Sciatic nerve (tissue), 2 donors: ENCODE data around the gene NPAS4. TPM values are rescaled to one million over a fixed set of nuclear protein-coding genes. Genes with fewer than 3 reads are reported as not detected.

ENCODE experiments used
- ATAC-seq: fragments of 200-7000 bp; cut with Tn5 transposase; one replicate; pipeline ENCODE4 v1.9.1; 2020; ENCODE audit warnings: mild to moderate bottlenecking, moderate library complexity
- DNase-seq: peaks from one replicate; pipeline ENCODE4 v3.0.0-alpha.2; 2020; ENCODE audit warnings: low spot score
- intact Hi-C: fragments of 100-400 bp; cut with DNase I; formaldehyde crosslinking; loops from one replicate; pipeline ENCODE4 v1.14.2; 2022
- total RNA-seq: library from RNA; stranded (reverse); fragmentation: NEBNext Ultra II Directional; extraction: Animal tissue kit (Norgen Biotek cat#: 25700); gene quantifications from one replicate; pipeline ENCODE4 v1.2.1, GENCODE V29; 2021
- donor health status: DM: no; HTN: no; CAD: no.
- donor health status: DM: no; HTN: no; CAD: no.

NPAS4 gene
- total RNA-seq, 1 donor from 2014 or later, result not detected

GRCh38 chr11:66470015-66470414, 49.2 kb downstream of the NPAS4 start:
- intact Hi-C loops, result no loop called here

GRCh38 chr11:66471142-66471541, 50.3 kb downstream of the NPAS4 start:
- ATAC-seq, result no peak
- no peak for DNase-seq
- intact Hi-C loops, result no loop called here

More at GRCh38 chr11:66470015-66470414, 49.2 kb downstream of the NPAS4 start:
- ATAC-seq, result no peak
- no peak for DNase-seq

GRCh38 chr11:66472054-66472453, 51.2 kb downstream of the NPAS4 start:
- intact Hi-C loops, result no loop called here
- no peak for ATAC-seq
- no peak for DNase-seq

- DNase-seq, result no peak
- intact Hi-C loops, result no loop called here
- ATAC-seq, result no peak
Observed at GRCh38 chr11:66473167-66473566, 52.3 kb downstream of the NPAS4 start.

GRCh38 chr11:66473608-66474515, 53.0 kb downstream of the NPAS4 start:
- ATAC-seq (no peak), DNase-seq (no peak)
- intact Hi-C loops, result no loop called here

- intact Hi-C loops, result no loop called here
- DNase-seq, result no peak
- ATAC-seq, result no peak
Observed at GRCh38 chr11:66475349-66476172, 54.7 kb downstream of the NPAS4 start.

Other genes starting within 250 kb of the NPAS4 start
- 24.6 TPM for gene KLC2, start 163.3 kb upstream of the NPAS4 start, total RNA-seq
- 112 TPM for gene RAB1B, start 152.4 kb upstream of the NPAS4 start, total RNA-seq
- 1.3 TPM for gene CNIH2, start 142.9 kb upstream of the NPAS4 start, total RNA-seq
- 61.1 TPM for gene YIF1A, start 131.9 kb upstream of the NPAS4 start, total RNA-seq
- gene TMEM151A, start 129.1 kb upstream of the NPAS4 start, total RNA-seq, result 0.31 TPM
- gene CD248, start 104.0 kb upstream of the NPAS4 start, total RNA-seq, result 35.1 TPM
- gene RIN1, start 84.6 kb upstream of the NPAS4 start, total RNA-seq, result 5.0 TPM
- 18.7 TPM for gene BRMS1, start 75.9 kb upstream of the NPAS4 start, total RNA-seq
- gene B4GAT1, start 73.4 kb upstream of the NPAS4 start, total RNA-seq, result 49.3 TPM
- 2.3 TPM for gene SLC29A2, start 49.3 kb upstream of the NPAS4 start, total RNA-seq
- 25.1 TPM for gene MRPL11, start 17.8 kb downstream of the NPAS4 start, total RNA-seq
- 14.8 TPM for gene PELI3, start 45.9 kb downstream of the NPAS4 start, total RNA-seq
- gene DPP3, start 59.4 kb downstream of the NPAS4 start, total RNA-seq, result 12.4 TPM
- gene BBS1, start 89.6 kb downstream of the NPAS4 start, total RNA-seq, result 47.6 TPM
- gene ZDHHC24, start 125.0 kb downstream of the NPAS4 start, total RNA-seq, result 10.4 TPM
- 0.71 TPM for gene ACTN3, start 125.9 kb downstream of the NPAS4 start, total RNA-seq
- 122 TPM for gene CTSF, start 147.6 kb downstream of the NPAS4 start, total RNA-seq
- 0.22 TPM for gene CCDC87, start 172.0 kb downstream of the NPAS4 start, total RNA-seq
- 48.8 TPM for gene CCS, start 172.2 kb downstream of the NPAS4 start, total RNA-seq
- 61.1 TPM for gene RBM14, start 195.6 kb downstream of the NPAS4 start, total RNA-seq
- 88.6 TPM for gene RBM4, start 217.7 kb downstream of the NPAS4 start, total RNA-seq